Anterior cingulate cortex (tissue), 58 donors: ENCODE measurements around the gene GPD2.
A peak's percentile ranks its signal among the peaks of the same experiment; 100 is the strongest.

ENCODE experiments used
- DNase-seq, 58 donors: peaks; one replicate each; lab custom pipeline; 2025; lab: John Stamatoyannopoulos, UW

Gene GPD2

DNA sequence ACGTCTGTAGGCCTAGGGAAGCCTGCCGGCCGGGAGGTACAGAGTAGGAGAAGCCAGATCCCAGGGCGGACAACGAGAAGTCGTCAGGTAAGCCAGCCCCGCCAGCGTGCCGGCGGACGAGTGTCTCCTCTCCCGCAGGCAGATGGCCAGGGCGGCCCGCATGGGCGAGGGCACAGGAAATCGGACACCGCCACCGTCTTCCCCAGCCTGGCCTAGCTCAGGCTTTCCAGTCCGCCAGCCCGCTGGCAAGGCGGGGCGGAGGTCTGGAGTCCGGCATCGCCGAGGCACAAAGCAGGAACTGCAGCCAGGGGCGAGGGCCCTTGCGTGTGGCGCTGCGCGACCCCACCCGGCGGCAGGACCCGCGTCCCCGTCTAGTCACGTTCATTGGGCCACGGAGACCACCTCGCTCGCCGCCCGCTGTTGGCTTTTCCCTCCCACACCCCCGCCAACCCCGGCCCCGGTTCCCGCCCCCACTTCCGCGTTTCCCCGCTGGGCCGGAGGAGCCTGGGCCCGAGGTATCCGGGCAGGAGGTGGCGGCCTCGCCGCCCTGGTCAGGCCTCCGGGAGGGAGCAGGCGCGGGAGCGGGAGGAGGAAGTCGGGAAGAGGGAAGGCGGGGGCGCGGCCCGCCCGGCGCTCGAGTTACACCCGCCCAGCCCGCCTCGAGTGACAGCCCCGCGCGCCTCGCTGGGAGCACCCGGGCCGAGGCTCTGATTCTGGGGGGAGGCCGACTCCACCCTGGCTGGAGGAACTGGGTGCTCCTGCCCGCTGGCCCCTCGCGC, at the start of gene GPD2:
Gene GPD2 (plus strand): TSS at position 662 of the 779 bp plus-strand sequence. CDS start 39,727 bp downstream, outside the sequence.
- DNase-seq, result peak in 57 of 58 donors; percentile 37 to 90 (median 79)

DNA sequence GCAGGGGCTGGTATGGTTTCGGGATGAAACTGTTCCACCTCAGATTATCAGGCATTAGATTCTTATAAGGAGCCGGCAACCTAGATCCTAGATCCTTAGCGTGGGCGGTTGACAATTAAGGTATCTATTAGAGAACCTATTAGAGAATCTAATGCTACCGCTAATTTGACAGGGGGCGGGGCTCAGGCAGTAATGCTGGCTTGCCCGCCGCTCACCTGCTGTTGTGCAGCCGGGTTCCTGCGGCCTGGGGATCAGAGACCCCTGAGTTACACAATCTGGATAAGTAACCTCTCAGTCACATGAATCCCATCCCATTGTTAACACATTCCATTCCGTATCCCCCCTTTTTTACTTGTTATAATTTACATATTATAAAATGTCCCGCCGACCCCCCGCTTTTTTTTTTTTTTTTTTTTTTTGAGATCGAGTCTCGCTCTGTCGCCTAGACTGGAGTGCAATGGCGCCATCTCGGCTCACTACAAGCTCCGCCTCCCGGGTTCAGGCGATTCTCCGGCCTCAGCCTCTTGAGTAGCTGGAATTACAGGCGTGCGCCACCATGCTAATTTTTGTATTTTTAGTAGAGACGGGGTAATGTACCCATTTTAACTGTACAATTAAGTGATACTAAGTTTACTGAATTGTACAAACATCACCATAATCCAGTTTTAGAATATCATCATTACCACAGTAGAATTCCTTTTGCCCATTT, 42.0 kb upstream of the GPD2 start:
- DNase-seq, result no peak

DNA sequence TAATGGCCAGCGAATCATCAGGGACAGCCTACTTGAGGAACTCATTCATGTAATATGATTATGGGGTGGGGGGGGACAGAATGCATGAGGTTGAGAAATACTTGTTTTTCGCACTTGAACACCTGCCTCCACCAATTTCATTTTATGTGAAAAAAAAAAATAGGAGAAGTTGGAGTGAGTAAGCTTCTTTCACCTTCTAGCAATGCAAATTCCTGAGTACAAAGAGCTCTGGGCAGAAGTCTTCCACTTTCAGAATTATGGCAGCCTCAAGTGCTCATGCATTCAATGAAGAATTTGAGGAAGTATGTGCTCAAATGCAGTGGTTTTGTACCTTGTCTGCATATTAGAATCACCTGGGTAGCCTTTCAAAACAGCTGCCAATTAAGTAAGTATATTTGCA, 40.1 kb upstream of the GPD2 start:
- no peak for DNase-seq

- DNase-seq, result no peak
Observed at GRCh38 chr2:156397229-156397628, 39.0 kb upstream of the GPD2 start.

- DNase-seq, result no peak
Observed at GRCh38 chr2:156398176-156398575, 38.0 kb upstream of the GPD2 start.

GRCh38 chr2:156399224-156399949, 36.8 kb upstream of the GPD2 start:
- peak in 7 of 58 donors; percentile 2 to 35 (median 3) for DNase-seq

DNA sequence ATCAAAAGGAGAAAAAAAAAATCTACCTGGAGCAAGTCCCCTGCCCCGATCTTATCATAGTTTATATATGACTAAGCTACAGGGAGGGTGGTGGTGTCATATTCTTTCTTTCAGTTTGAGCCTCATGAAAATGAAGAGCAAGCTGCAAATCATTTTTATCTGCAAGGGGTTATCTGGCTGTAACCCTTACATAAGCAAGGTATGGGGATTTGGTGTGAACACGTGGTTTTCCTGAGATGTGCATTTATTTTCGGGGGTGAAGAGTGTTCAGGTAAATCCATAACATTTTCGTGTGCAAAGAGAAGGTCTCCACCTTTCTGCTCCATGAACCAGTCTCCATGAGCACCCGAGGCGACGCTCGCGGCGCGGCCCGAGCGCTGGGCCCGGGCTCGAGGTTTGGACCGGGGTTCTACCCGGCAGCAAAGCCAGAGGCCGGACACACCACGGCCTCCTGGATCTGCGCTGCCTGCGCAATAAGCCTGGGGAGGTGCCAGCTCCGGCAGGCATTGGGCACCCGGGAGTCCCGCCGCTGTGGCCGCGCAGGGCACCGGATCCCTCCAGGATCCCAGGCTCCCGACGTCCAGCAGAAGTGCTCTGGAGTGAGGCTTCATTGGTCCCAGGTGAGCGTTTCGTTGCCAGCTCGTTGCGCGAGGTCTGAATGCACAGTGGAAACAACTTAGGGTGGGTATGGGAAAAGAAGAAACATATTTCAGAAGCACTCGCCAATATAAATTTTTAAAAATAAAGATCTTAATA, 36.1 kb upstream of the GPD2 start:
- DNase-seq, result peak in 57 of 58 donors; percentile 47 to 96 (median 79)

- DNase-seq, result peak in 56 of 58 donors; percentile 40 to 96 (median 78)
Observed at GRCh38 chr2:156400706-156401678, 35.2 kb upstream of the GPD2 start.

DNA sequence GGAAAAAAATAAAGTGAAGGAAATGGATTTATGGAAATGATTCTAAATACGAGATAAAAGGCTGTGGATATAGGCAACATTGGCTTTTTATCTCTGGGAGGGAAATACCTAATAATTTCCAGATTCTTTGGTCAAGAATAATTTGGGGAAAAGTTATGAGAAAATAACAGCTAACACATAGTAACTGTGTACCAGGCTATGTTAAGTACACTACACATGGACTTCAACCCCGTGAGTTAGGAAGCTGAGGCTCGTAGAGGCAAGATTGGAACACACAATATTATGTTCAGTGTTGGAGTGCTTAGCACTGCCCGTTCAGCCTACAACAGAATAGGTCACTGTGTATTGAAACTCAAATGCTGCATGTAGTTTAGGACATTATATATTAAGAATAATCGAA, 34.3 kb upstream of the GPD2 start:
- no peak for DNase-seq

DNA sequence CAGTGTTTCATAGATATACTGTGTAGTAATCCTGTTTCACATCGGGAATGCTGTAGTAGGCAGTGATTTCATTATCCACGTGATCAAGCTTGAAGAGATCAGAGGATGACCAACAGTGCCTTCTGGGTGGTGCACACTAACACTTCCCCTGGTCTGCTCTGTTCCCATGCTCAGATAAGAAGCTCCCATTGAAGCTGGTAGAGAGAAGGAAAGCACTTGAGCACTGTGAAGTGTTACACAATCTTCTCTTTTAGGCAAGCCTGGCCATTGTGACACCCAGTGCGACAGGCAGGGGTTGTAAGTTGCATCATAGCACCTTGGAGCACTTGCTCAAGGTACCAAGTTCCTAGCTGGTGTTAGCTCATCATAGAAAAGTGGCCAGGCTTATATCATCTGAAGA, 30.6 kb upstream of the GPD2 start:
- peak in 1 of 58 donors; percentile 10 for DNase-seq

GRCh38 chr2:156411835-156412234, 24.3 kb upstream of the GPD2 start:
- DNase-seq, result no peak

GRCh38 chr2:156421851-156422250, 14.3 kb upstream of the GPD2 start:
- no peak for DNase-seq

DNA sequence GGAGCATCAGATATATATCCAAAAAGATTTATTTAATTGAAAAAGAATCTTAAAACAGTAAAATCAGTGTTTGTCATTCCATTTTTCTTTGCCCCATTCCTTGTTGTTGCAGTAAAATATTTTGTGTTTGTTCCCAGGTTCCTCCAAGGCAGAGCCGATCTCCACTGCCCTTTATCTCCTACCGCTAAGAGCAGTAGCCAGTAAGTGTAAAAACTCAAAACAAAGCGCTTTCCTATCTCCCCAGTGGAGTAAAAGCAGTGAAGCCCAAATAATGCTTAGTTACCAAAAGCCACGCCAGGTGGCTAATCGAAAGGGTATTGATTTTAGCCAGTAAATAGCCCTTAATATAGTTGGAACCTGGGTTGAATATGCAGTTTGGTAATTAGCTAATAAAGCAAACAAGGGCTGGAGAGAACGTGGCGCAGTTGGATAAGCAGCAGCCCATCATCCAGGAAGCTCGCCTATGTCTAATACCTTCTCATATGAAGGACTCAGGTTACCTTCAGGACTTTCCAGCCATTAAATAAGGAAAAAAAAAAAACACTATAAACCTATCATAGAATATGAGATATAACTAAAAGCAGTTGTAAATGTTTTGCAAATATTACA, 12.4 kb upstream of the GPD2 start:
- DNase-seq, result no peak

DNA sequence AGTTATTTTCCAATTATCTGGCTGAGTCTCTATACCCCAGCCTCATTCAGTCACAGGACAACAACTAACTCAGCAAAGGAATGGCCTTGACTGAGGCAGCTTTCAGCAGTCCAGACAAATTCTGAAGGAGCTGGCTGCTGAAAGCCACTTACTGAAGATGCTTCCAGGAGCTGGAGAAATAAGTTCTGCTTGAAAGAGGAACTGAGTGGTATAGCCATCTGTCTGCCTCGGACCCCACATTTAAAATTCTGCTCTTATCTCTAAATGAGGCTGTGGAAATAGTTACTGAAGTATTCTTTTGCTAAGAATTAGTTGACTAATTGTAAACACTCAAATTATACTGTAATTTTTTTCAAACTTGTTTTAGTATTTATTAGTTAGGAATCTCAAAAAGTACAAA, 9.1 kb upstream of the GPD2 start:
- no peak for DNase-seq

DNA sequence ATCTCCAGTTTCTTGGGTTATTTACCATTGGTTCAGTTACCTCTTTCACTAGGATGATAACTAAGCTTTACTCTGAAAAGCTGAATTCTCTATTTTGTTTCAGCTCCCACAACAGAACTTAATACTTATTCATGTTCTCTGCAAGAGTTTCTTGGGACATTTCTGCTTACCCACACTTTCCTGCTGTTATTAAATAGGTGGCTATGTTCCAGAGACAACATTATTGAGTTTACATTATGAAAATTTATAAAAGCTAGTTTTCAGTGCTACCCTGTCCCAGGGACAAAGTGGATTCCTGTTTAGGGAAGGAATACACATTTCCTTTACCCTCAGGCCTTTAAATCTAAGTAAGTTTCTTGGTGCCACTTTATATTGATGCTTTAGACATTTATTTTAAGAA, 7.0 kb upstream of the GPD2 start:
- DNase-seq, result no peak

GRCh38 chr2:156430236-156430979, 5.8 kb upstream of the GPD2 start:
- no peak for DNase-seq

- no peak for DNase-seq
Observed at GRCh38 chr2:156430980-156431358, 5.2 kb upstream of the GPD2 start.
